GM21529 (cell line): ENCODE results near the gene UNC13D.
"Not testable (repeated sequence)": the region's sequence is repeated elsewhere in the genome, so short reads cannot be mapped to it uniquely, and the experiment has no call there.

Source experiments
- ATAC-seq: cut with Tn5 transposase; IDR thresholded peaks from one replicate; pipeline ENCODE4 v1.9.1; 2021; ENCODE audit not compliant: unreplicated experiment

The UNC13D gene

GRCh38 chr17:75807861-75808260 is 36.3 kb downstream of the UNC13D start:
- no peak for ATAC-seq

GRCh38 chr17:75806822-75807500 is 37.2 kb downstream of the UNC13D start:
- ATAC-seq, result no peak

- no peak for ATAC-seq
Observed at GRCh38 chr17:75803883-75804282, 40.3 kb downstream of the UNC13D start.

GRCh38 chr17:75799402-75799801 is 44.8 kb downstream of the UNC13D start:
- no peak for ATAC-seq

- no peak for ATAC-seq
Observed at GRCh38 chr17:75795820-75796607, 48.2 kb downstream of the UNC13D start.

- ATAC-seq, result no peak
Observed at GRCh38 chr17:75793460-75793859, 50.7 kb downstream of the UNC13D start.

GRCh38 chr17:75791254-75791653 is 53.0 kb downstream of the UNC13D start:
- ATAC-seq, result no peak

GRCh38 chr17:75785016-75785890 is 59.0 kb downstream of the UNC13D start:
- ATAC-seq, result peak; percentile 40

GRCh38 chr17:75784473-75785015 is 59.7 kb downstream of the UNC13D start, which contains the start of gene UNK:
Gene UNK, plus strand, starts transcription at chr17:75784806. Its CDS starts 75 bp downstream, at chr17:75784881.
- ATAC-seq, result peak; percentile 58

GRCh38 chr17:75783803-75784472 is 60.3 kb downstream of the UNC13D start:
- peak; percentile 4 for ATAC-seq

GRCh38 chr17:75783069-75783783 is 61.0 kb downstream of the UNC13D start:
- no peak for ATAC-seq

GRCh38 chr17:75779987-75780889 is 64.0 kb downstream of the UNC13D start:
- ATAC-seq, result no peak

- peak; percentile 64 for ATAC-seq
Observed at GRCh38 chr17:75779250-75779986, 64.8 kb downstream of the UNC13D start.

GRCh38 chr17:75778861-75779249 is 65.3 kb downstream of the UNC13D start:
- ATAC-seq, result peak; percentile 5

- ATAC-seq, result not testable (repeated sequence)
Observed at GRCh38 chr17:75778066-75778860, 65.9 kb downstream of the UNC13D start.

GRCh38 chr17:75777296-75777922 is 66.8 kb downstream of the UNC13D start:
- ATAC-seq, result no peak
